Suppressor macrophage (primary cell): Measurements from ENCODE around the gene MTHFD1L.
"Not testable (repeated sequence)": the region's sequence is repeated elsewhere in the genome, so short reads cannot be mapped to it uniquely, and the experiment has no call there.

ENCODE experiments used
- DNase-seq, 4 experiments: peaks; one replicate each; pipeline ENCODE4 v3.0.0-alpha.2; 2020 to 2022

The MTHFD1L gene

DNA sequence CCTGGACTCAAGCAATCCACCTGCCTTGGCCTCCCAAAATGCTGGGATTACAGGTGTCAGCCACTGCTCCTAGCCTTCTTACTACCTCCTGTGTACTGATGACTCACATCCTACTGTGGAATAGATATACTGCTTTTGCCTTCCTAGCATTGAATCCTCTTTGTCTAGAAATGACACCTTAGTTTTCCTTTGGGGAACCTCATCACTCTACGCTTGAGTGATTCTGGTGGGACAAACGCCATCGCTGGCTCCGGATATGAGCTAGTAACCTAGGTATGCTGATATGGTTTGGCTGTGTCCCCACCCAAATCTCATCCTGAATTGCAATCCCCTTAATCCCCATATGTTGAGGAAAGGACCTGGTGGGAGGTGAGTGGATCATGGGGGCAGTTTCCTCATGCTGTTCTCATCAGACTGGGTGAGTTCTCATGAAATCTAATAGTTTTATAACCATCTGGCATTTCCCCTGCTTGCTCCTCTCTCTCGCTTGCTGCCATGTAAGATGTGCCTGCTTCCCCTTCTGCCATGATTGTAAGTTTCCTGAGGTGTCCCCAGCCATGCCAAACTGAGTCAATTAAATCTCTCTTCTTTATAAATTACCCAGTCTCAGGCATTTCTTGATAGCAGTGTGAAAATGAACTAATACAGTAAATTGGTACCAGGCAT, 261.8 kb downstream of the MTHFD1L start:
- not testable (repeated sequence) for DNase-seq

- DNase-seq, result no peak
Measured at GRCh38 chr6:151128763-151129370, 263.4 kb downstream of the MTHFD1L start.

GRCh38 chr6:151130329-151130728, 264.8 kb downstream of the MTHFD1L start:
- no peak for DNase-seq

DNA sequence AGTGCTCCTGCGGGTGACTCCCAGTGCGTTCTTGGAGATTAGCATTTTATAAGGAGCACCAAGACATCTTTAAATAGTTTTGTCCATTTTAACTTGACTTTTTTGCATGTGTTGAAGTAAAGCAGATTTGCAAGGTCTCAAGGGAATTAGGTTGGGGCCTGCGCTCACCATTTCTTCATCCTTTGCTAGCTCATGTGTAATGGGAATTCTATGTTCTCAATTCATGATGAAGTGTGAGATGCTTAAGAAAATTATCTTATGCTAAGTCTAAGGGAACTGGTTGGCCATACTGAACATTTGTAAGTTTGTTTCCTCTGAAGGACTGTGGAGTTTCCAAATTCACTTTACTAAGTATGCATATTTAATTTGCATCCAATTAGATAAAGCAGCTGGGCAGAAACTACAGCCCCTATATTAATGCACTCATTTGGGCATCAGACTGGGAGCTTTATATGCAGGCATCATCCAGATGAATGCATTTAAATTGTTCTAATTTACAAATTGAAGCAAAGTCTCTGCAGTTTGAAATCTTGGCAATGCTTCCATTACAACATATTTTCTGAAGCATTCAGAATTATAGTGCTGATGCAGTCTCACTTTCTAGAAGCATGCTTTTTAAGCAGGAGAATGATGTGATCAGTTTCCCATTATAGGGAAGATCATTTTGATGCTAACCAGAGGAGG, 266.0 kb downstream of the MTHFD1L start:
- no peak for DNase-seq

- DNase-seq, result no peak
Measured at GRCh38 chr6:151136141-151136755, 270.7 kb downstream of the MTHFD1L start.

- no peak for DNase-seq
Measured at GRCh38 chr6:151137542-151137941, 272.0 kb downstream of the MTHFD1L start.

GRCh38 chr6:151139524-151139923, 274.0 kb downstream of the MTHFD1L start:
- DNase-seq, result no peak

GRCh38 chr6:151140767-151141166, 275.3 kb downstream of the MTHFD1L start:
- no peak for DNase-seq

DNA sequence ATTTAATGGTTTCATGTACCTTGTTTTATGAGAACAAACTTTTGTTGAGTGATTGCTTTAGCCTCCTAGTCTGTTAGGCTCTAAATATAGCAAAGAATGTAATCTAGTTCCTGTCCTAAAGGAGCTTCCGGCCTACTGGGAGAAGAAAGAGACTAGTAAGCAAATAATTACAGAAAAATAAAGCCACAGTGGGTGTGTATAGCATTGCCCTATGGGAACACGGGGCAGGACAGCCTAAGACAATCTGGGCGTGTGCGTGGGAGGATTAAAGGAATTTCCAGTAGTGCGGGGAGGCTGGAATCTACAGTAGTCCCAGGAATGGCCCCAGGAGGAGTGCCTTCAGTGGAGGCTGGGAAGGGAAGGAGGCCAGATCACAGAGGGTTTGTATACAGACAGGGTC, 276.2 kb downstream of the MTHFD1L start:
- DNase-seq, result peak in 1 of 4 experiments; percentile 1

DNA sequence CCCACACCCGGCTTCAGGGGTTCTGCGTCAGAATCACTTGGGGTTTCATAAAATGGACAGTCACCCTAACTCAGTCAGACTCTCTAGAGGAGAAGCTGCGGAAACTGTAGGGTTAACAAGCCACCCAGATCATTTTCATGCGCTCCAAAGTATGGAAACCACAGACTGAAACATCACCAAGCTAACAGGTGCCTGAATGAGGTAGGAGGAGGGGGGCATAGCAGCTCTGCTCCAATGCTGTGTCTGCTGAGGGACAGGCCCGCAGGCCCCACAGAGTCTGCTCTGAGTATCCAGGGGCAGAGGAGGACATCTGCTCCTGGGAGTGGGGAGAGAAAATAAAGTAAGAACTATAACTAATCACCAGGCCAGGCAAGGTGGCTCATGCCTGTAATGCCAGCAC, 277.2 kb downstream of the MTHFD1L start:
- DNase-seq, result no peak

- DNase-seq, result no peak
Measured at GRCh38 chr6:151143337-151143736, 277.8 kb downstream of the MTHFD1L start.

GRCh38 chr6:151143806-151144205, 278.3 kb downstream of the MTHFD1L start:
- DNase-seq, result no peak

DNA sequence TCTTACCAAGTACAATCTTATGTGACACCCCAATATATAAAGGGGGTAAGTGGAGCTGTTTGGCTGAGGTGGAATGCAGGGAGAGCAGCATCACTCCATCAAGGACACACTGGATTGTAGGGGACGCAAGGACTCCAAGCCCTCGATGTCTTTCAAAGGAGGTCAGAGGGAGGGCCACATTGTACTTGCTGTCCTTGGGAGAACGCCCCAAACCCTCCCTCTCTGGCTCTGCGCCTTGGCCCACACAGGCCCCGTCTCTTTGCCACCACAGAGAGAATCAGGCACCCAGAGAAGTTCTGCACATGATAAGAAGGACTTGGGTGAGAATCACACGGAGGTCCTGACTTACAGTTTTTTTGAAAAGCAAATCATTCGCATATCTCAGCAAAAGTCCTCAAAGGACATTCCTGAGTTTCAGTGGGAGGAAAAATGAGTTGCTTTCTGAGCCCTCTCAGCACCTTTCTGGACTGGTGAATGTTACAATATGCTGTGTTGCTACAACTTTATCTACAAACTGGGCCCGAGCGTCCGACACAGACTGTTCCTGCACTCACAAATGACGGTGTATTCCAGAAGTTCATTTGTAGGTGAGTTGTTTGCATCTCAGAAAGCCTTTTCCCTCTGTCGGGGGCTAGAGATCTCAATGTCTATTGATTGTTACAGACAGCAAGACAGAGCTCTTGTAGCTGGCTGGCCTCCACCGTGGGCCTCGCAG, 281.8 kb downstream of the MTHFD1L start:
- no peak for DNase-seq

DNA sequence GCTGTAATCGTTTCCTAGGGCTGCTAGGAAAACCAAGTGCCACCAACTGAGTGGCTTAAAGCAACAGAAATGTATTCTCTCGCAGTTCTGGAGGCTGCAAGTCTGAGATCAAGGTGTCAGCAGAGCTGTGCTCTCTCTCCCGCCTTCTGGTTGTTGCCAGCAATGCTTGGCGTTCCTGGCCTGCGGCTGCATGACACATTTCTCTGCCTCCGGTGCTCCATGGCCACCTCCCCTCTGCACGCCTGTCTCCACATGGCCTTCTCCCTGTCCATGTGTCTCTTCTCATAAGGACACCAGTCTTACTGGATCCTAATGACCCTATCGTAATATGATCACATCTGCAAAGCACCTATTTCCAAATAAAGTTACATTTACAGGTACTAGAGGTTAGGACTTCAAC, 282.6 kb downstream of the MTHFD1L start:
- no peak for DNase-seq

GRCh38 chr6:151149793-151150192, 284.3 kb downstream of the MTHFD1L start:
- no peak for DNase-seq
